AG04449 (cell line): Measurements from ENCODE around the gene PDGFC.
A peak's percentile ranks its signal among the peaks of the same experiment; 100 is the strongest.
"Not testable (repeated sequence)": the region's sequence is repeated elsewhere in the genome, so short reads cannot be mapped to it uniquely, and the experiment has no call there.

Source experiments
- CTCF ChIA-PET: fragments of 350-600 bp; formaldehyde crosslinking; extraction: SDS; loops from one replicate; lab custom pipeline; 2021; ENCODE audit warnings: antibody characterized with exemption; lab: Yijun Ruan, JAX
- POLR2A ChIA-PET: fragments of 400-600, 350-600 bp; formaldehyde crosslinking; extraction: SDS; loops from one replicate; lab custom pipeline; 2020; ENCODE audit warnings: antibody characterized with exemption, inconsistent platforms; lab: Yijun Ruan, JAX
- DNase-seq: peaks from one replicate; pipeline ENCODE4 v3.0.0-alpha.2; 2010; ENCODE audit warnings: low read depth, low spot score
- H3K4me3 ChIP-seq: 2 replicates; pipeline ENCODE4 v1.5.1; 2011; ENCODE audit warnings: low read depth, mild to moderate bottlenecking, control low read depth, low read length
- TF ChIP-seq, protein P1 (sequence below): IDR thresholded peaks from one replicate; pipeline ENCODE4 v1.5.1; 2011; ENCODE audit warnings: mild to moderate bottlenecking, moderate library complexity, low read length, control low read depth, inconsistent platforms; ENCODE audit not compliant: insufficient read depth; ENCODE audit errors: missing control alignments

Gene PDGFC

DNA sequence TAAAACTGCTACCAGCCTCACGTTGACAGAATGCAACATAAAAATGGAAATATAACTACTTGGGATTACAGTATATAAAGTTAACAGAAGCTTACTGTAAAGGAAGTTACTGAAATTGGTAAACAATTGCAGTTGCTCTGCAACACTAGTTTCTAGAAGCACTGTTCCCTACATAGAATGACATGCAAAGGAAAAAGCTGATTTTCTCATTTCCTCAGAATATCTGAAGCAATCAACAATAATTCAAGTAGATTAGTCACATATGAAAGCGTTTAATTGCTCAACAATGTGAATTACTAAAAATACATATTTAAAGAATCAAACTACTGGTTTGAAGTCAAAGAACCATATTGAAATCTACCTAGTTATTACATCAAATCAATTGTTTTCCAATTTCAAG lies 31.8 kb downstream of the PDGFC start:
- no peak overlapping the region for H3K4me3 ChIP-seq
- ChIA-PET CTCF (no interaction called here), POLR2A (no interaction called here)
- TF ChIP-seq, protein P1, sequence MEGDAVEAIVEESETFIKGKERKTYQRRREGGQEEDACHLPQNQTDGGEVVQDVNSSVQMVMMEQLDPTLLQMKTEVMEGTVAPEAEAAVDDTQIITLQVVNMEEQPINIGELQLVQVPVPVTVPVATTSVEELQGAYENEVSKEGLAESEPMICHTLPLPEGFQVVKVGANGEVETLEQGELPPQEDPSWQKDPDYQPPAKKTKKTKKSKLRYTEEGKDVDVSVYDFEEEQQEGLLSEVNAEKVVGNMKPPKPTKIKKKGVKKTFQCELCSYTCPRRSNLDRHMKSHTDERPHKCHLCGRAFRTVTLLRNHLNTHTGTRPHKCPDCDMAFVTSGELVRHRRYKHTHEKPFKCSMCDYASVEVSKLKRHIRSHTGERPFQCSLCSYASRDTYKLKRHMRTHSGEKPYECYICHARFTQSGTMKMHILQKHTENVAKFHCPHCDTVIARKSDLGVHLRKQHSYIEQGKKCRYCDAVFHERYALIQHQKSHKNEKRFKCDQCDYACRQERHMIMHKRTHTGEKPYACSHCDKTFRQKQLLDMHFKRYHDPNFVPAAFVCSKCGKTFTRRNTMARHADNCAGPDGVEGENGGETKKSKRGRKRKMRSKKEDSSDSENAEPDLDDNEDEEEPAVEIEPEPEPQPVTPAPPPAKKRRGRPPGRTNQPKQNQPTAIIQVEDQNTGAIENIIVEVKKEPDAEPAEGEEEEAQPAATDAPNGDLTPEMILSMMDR = no peak
- DNase-seq = no peak

DNA sequence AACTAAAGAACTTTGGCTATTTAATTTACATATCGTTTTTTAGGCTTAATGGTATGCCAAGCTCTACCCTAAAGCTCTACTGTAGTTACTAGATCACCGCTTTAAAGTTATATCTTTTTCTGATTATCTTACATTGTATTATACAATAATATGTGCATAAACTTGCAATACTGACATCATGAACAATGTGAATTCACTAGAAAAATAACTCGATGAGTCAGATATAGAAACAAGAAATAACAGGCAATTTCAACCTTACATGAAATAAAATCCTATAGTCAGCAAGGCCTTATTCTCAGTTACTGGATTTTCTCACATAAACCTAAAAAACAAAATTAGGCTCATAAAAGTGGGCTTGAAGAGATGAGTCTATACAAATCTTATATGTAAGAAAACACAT lies 32.5 kb downstream of the PDGFC start:
- DNase-seq = no peak
- TF ChIP-seq, protein P1 = no peak
- H3K4me3 ChIP-seq = no peak overlapping the region
- CTCF ChIA-PET = no interaction called here
- POLR2A ChIA-PET = no interaction called here

DNA sequence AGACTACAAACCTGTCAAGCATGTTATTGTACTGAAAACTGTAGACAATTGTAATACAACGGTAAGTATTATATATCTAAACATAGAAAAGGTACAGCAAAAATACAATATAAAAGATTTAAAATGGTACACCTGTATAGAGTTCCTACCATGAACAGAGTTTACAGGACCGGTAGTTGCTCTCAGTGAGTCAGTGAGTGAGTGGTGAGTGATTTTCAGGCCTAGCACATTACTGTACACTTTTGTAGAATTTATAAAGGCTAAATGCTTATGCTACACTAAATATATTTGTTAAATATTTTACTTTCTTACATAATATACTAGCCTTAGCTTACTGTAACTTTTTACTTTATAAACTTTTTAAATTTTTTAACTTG lies 37.4 kb downstream of the PDGFC start:
- CTCF ChIA-PET = no interaction called here
- TF ChIP-seq, protein P1 = no peak
- no peak for DNase-seq
- no peak overlapping the region for H3K4me3 ChIP-seq
- POLR2A ChIA-PET = no interaction called here

DNA sequence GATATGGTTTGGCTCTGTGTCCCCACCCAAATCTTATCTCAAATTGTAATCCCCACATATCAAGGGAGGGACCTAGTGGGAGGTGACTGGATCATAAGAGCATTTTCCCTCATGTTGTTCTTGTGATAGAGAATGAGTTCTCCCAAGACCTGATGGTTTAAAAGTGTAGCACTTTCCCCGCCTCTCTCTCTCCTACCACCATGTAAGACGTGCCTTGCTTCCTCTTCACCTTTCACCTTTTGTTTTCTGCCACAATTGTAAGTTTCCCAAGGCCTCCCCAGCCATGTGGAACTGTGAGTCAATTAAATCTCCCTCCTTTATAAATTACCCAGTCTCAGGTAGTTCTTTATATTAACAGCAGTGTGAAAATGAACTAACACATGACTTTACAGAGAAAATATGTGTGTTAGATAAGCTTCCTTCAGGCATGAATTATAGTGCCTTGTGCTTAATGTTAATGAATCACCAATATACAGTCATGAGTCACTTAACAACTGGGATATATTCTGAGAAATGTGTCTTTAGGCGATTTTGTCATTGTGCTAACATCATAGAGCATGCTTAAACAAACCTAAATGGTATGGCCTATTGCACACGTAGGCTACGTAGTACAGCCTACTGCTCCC lies 37.9 kb downstream of the PDGFC start:
- CTCF ChIA-PET = no interaction called here
- POLR2A ChIA-PET = no interaction called here
- no peak overlapping the region for H3K4me3 ChIP-seq
- TF ChIP-seq, protein P1 = no peak
- peak; percentile 82 for DNase-seq

DNA sequence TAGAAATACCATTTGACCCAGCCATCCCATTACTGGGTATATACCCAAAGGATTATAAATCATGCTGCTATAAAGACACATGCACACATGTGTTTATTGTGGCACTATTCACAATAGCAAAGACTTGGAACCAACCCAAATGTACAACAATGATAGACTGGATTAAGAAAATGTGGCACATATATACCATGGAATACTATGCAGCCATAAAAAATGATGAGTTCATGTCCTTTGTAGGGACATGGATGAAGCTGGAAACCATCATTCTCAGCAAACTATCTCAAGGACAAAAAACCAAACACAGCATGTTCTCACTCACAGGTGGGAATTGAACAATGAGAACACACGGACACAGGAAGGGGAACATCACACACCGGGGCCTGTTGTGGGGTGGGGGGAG lies 39.2 kb downstream of the PDGFC start:
- CTCF ChIA-PET = interaction anchor here (1.1 to 1.3 kb wide), 2 partner anchors 12 to 36 kb away, joined by 4 read pairs; no protein-coding TSS in a partner anchor
- POLR2A ChIA-PET, H3K4me3 ChIP-seq, DNase-seq: not testable (repeated sequence)

DNA sequence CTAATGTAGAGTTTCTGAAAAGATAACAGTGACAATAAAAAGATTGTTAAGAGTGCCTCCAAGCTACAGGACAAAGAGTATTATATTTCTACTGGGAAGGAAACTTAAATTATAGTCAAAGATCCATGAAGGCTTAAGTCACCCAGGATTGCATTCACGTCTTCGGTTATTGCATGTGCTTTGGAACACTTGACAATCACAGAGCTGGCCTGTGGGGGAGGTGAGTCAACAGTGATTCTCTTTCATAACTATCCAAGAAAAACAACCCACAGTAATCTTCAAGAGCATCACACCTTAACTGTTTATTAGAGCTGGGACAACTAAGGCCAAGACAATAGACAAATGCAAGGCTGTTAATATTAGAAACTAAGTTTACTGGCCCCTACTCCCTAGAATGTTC lies 40.3 kb downstream of the PDGFC start:
- no peak for DNase-seq
- TF ChIP-seq, protein P1 = no peak
- CTCF ChIA-PET = interaction anchor here (1.1 to 1.3 kb wide), 3 partner anchors 11 to 37 kb away, joined by 3 to 4 read pairs (median 4); no protein-coding TSS in a partner anchor
- no peak overlapping the region for H3K4me3 ChIP-seq
- POLR2A ChIA-PET = no interaction called here
